ENCODE results near the gene VSIR.

Gene VSIR

DNA sequence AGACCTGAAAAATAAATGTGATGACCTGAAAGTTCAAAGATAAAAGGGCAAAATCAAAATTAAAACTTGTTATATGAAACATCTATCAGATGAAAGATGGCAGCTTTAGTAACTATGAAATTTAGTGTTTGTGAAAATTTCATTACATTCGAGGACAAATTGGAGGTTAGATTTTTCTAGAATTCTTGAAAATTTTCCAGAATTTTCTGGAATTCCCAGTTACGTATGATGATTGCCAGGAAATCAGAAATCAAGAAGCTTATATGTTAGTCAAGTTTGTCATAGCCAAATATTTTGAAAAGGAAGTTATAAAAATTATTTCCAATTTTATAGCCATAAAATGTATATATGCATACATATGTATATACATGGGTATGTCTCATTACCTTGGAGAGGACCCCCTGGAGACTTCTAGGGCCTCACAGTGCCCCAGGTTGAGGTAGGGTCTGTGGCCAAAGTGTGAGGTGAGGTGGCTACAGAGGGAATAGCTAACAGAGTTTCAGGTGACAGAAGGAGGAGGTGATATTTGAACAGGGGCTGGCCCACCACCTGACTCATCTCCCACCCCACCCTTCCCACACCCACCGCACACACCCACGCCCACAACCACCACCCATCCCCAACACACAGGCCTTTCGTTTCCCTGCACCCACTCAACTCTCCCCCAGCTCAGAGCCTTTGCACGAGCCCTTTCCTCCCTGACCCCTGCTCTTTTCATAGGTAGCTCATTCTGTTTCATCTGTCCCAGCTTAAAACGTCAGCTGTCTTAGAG, 75.2 kb downstream of the VSIR start:
- Histone ChIP-seq H3K36me3 (replicated peaks) (no peaks in the 10 kb centered on the region), H3K4me1 (no peaks in the 10 kb centered on the region), H3K4me3 (no peak overlapping the region), H3K27me3 (ENCODE audit: low read depth) (no peaks in the 10 kb centered on the region), H3K9me3 (no peaks in the 10 kb centered on the region)
- in situ Hi-C loops (cut with MboI; ENCODE audit: low sequenced_read_pairs), result no loop called here
- no peak for DNase-seq (ENCODE audit: low spot score in 2 of 2)

Measured in HAP-1 (cell line).